CD4-positive, alpha-beta T cell treated with Interleukin-17A for 4 hours (primary cell): ENCODE data around the gene PDS5A.
"Not testable (repeated sequence)": the region's sequence is repeated elsewhere in the genome, so short reads cannot be mapped to it uniquely, and the experiment has no call there.

Experiments
- DNase-seq: peaks from one replicate; pipeline ENCODE4 v3.0.0-alpha.2; 2020; ENCODE audit warnings: mixed read lengths

PDS5A gene

GRCh38 chr4:39821951-39822350, 155.8 kb downstream of the PDS5A start:
- DNase-seq, result no peak

GRCh38 chr4:39820186-39820585, 157.5 kb downstream of the PDS5A start:
- no peak for DNase-seq

DNA sequence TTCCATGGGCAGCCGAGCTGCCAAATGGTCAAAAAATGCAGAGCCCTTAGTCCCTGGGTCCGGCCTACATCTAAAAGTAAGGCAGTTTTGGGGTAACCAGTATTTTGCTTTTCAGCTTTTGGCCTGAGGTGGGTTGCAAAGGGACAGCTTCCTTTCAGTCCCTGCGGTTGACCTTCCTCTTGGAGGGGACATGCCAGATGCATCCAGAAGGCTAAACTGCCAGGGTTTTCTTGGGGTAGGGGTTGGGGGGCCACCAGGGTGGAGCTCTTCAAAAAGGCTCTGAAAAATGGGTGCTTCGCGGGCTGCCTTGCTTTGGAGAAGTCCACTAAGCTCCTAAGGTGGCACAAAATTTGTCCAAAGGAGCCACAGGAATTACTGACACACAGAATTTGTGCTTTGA, 159.1 kb downstream of the PDS5A start:
- DNase-seq, result no peak

DNA sequence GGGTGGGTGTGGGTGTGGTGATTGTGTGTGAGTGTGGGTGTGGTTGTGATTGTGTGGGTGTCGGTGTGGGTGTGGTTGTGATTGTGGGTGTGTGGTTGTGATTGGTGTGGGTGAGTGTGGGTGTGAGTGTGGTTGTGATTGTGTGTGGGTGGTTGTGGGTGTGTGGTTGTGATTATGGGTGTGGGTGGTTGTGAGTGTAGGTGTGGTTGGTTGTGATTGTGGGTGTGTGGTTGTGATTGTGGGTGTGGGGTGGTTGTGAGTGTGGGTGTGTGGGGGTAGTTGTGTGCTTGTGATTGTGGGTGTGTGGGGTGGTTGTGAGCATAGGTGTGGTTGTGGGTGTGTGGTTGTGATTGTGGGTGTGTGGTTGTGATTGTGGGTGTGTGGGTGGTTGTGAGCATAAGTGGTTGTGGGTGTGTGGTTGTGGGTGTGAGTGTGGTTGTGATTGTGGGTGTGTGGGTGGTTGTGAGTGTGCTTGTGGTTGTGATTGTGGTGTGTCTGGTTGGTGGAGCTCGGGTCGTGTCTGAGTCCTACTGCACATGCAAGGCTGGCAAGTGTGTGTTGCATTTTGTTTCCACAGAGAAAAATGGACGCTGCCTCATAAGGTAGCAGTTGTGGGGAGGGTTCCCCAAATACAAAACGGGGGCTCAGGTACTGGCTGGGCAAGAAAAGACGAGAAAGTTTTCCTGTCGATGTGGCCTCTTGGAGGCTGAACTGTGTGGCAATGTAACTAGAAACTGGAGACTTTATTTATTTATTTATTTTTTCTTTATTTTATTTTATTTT, 163.1 kb downstream of the PDS5A start:
- DNase-seq, result no peak

- not testable (repeated sequence) for DNase-seq
Measured at GRCh38 chr4:39813761-39814160, 163.9 kb downstream of the PDS5A start.

- not testable (repeated sequence) for DNase-seq
Measured at GRCh38 chr4:39813033-39813432, 164.7 kb downstream of the PDS5A start.

- no peak for DNase-seq
Measured at GRCh38 chr4:39812500-39812899, 165.2 kb downstream of the PDS5A start.

GRCh38 chr4:39808231-39808749, 169.4 kb downstream of the PDS5A start:
- no peak for DNase-seq

- no peak for DNase-seq
Measured at GRCh38 chr4:39802005-39802404, 175.7 kb downstream of the PDS5A start.

- not testable (repeated sequence) for DNase-seq
Measured at GRCh38 chr4:39792976-39793375, 184.7 kb downstream of the PDS5A start.

DNA sequence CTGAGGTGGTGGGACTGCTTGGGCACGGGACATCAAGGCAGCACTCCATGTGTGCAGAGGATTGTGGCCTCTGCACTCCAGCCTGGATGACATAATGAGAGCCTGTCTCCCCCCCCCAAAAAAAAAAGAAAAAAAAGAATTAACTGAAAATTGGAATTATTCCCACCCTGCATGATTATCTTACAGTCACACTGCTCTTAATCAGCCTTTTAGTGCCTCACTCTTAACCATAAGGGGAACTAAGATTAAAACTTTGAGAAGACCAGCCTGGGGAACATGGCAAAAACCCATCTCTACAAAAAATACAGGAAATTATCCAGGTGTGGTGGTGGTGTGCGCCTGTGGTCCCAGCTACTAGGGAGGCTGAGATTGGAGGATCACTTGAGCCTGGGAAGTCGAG, 185.2 kb downstream of the PDS5A start:
- DNase-seq, result no peak

GRCh38 chr4:39792128-39792527, 185.6 kb downstream of the PDS5A start:
- no peak for DNase-seq

DNA sequence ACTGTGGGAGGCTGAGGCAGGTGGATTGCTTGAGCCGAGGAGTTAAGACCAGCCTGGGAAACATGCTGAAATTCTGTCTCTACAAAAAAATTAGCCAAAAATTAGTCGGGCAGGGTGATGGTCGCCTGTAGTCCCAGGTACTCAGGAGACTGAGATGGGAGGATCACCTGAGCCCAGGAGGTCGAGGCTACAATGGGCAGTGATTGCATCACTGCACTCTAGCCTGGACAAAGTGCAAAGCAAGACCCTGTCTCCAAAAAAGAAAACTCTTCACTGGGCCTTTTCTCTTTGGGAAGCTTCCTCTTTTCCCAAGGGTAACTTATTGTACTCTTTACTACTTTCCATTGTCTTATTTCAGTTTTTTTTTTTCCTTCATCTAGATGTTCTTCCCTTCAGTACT, 190.9 kb downstream of the PDS5A start:
- no peak for DNase-seq

GRCh38 chr4:39785083-39785482, 192.6 kb downstream of the PDS5A start:
- no peak for DNase-seq

DNA sequence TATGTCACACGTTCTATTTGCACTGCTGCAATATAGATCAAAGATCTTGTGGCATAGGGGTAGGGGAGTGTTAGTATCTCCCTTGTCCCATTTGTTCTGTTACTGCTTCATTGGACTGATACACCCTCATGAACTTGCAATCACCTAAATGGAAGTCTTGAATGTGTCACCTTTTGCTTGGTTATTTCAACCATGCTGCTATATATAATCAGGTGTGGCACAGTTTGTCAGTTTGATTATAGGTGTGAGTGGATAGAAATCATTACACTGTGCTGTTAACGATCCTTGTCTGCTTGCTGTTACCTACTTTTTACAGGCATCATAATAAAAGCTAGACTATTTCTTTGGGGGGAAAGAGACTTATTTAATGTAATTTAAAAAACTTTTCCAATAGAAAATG, 195.7 kb downstream of the PDS5A start:
- not testable (repeated sequence) for DNase-seq
